MM.1S (cell line): ENCODE data around the gene MRPS23.

Experiments used
- EZH2 ChIP-seq: fragments of 300-600 bp; sonication (generic); optimal IDR thresholded peaks from 2 replicates; pipeline ENCODE3; 2017; ENCODE audit warnings: low read depth, mild to moderate bottlenecking, antibody characterized with exemption, low read length, mixed read lengths
- TF ChIP-seq, protein P1 (sequence below): fragments of 300-600 bp; sonication (generic); IDR thresholded peaks from 2 replicates; pipeline ENCODE4 v1.5.1; 2016; ENCODE audit warnings: antibody characterized with exemption, low read length, mixed read lengths

DNA sequence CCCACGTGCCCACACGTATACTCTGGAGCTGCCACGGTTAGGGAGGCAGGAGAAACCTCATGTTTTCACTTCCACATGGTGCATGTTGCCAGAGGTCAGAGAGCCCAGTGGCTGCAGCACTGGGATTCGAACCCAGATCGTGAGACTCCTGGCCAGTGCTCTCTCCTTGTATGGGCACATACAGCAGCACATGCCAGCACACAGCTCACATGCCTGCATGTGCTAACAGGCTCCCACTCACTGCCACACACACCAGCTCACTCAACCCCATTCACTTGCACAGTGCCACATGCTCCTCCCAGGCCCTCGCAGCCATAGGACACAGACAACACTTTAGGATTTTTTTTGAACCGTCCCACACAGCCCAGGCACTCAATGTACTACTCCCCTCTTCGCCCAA is 49.5 kb upstream of the MRPS23 start:
- TF ChIP-seq, protein P1, sequence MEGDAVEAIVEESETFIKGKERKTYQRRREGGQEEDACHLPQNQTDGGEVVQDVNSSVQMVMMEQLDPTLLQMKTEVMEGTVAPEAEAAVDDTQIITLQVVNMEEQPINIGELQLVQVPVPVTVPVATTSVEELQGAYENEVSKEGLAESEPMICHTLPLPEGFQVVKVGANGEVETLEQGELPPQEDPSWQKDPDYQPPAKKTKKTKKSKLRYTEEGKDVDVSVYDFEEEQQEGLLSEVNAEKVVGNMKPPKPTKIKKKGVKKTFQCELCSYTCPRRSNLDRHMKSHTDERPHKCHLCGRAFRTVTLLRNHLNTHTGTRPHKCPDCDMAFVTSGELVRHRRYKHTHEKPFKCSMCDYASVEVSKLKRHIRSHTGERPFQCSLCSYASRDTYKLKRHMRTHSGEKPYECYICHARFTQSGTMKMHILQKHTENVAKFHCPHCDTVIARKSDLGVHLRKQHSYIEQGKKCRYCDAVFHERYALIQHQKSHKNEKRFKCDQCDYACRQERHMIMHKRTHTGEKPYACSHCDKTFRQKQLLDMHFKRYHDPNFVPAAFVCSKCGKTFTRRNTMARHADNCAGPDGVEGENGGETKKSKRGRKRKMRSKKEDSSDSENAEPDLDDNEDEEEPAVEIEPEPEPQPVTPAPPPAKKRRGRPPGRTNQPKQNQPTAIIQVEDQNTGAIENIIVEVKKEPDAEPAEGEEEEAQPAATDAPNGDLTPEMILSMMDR, result no peak
- TF ChIP-seq EZH2, result no peak
